ENCODE results near the gene CYFIP1.

The CYFIP1 gene

DNA sequence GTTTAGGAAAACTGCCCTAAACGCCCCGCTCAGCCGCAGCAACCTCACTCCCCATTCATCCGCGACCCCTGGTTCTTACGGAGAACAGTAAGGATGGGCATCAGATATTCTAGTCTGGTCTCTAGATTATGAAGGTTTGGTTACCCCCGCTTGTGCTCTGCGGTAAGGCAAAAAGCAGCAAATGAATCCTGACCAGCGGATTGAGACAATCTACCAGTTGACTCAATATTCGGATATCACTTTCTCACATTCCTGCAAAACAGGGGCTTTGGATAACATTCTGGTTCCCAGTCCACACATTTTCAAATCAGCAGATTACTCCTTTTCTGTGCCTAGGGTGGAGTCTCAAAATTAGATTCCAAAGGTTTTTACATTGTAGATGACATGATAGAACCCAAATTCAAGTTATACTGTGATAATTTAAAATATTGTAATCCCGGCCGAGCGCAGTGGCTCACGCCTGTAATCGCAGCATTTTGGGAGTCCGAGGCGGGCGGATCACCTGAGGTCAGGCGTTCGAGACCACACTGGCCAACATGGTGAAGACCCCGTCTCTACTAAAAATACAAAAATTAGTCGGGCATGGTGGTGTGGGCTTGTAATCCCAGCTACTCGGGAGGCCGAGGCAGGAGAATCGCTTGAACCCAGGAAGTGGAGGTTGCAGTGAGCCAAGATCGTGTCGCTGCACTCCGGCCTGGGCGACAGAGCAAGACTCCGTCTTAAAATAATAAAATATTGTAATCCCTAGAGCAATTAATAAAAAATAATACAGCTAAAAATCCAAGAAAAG is 1.1 kb upstream of the CYFIP1 start:
- H3K9me3 ChIP-seq (ENCODE audit: low read length), result no peaks in the 10 kb centered on the region
- no peaks in the 10 kb centered on the region for H3K27me3 ChIP-seq (ENCODE audit: insufficient read depth, low read length)
- peak overlapping the region; percentile 90 for H3K4me3 ChIP-seq (ENCODE audit: low read length)
- no peaks in the 10 kb centered on the region for H3K36me3 ChIP-seq (ENCODE audit: insufficient read depth, low read length)
- H2AFZ ChIP-seq (ENCODE audit: low read depth, low read length), result peak overlapping the region; percentile 95
- H3K4me1 ChIP-seq (ENCODE audit: insufficient read depth, low read length), result peaks cover 12% of the 10 kb centered on the region

DNA sequence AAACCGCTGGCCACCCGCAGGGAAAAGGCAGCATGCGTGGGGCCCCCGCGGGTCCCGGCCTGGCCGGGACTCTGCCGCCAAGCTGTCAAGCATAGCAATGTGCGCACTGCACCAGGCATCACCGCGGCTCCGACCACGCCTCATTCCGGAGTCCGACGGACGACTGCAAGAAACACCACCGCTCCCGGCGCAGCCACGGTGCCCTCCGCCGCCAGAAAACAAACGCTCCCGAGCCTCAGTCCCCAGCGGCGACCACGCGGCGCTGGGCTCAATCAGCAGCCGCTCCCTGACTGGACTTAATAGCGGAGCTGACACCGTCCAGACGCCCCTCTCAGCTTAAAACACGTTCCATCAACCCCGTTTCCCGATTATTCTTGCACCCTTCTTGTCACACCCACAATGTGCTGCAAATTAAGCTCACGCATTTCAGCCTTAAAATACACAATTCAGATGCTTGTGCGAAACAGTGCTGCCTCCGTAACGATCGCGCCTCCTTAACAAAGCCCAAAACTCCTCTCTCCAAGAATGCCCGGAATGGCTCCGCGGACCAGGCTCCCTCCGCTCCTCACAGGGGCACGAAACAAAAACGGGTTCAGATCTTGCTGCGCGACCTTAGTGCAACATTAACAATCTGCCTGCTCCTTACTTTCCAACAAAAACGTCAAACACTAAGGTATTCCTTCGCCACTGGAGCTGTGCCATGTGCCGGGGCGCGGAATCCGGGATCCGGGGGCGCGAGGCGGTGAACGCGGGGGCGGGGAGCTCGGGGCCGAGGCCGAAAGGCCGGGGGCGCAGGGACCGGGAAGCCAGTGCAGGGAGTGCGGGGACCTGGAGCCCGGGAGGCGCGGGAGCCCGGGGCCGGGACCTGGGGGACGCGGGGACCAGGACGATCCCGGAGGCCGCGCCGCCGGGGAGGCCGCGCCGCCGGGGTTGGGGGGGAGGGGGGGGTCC is 655 bp downstream of the CYFIP1 start:
- H3K4me1 ChIP-seq (ENCODE audit: insufficient read depth, low read length), result peaks cover 12% of the 10 kb centered on the region
- H3K9me3 ChIP-seq (ENCODE audit: low read length), result no peaks in the 10 kb centered on the region
- H3K27me3 ChIP-seq (ENCODE audit: insufficient read depth, low read length), result no peaks in the 10 kb centered on the region
- H2AFZ ChIP-seq (ENCODE audit: low read depth, low read length), result peak overlapping the region; percentile 52
- no peaks in the 10 kb centered on the region for H3K36me3 ChIP-seq (ENCODE audit: insufficient read depth, low read length)
- peak overlapping the region; percentile 90 for H3K4me3 ChIP-seq (ENCODE audit: low read length)

DNA sequence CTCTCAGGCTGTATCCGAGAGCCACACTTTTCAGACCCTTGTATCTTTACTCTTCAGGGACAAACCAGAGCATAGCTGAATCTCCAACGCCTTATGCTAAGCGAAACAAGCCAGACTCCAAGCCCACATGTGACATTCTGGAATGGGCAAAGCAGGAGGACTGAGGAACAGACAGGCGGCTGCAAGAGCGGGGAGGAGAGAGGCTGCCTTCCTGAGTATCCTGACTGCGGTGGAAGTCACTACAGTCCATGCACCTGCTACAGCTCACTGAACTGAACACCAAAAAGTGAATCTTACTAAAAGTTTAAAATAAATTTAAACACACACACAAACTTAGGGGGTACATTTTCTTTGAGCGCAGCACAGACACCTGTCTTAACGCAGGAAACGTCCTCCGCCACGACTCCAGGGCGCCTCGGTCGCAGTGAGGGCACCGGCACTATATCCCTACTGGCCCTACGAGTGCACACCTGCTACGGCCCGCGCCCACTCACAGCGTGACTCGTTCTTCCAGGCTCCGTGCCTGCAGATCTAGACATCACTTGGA is 1.4 kb downstream of the CYFIP1 start:
- H3K4me1 ChIP-seq (ENCODE audit: insufficient read depth, low read length), result peaks cover 12% of the 10 kb centered on the region
- H3K9me3 ChIP-seq (ENCODE audit: low read length), result no peaks in the 10 kb centered on the region
- peak overlapping the region; percentile 52 for H2AFZ ChIP-seq (ENCODE audit: low read depth, low read length)
- no peaks in the 10 kb centered on the region for H3K36me3 ChIP-seq (ENCODE audit: insufficient read depth, low read length)
- H3K4me3 ChIP-seq (ENCODE audit: low read length), result peak overlapping the region; percentile 90
- no peaks in the 10 kb centered on the region for H3K27me3 ChIP-seq (ENCODE audit: insufficient read depth, low read length)

DNA sequence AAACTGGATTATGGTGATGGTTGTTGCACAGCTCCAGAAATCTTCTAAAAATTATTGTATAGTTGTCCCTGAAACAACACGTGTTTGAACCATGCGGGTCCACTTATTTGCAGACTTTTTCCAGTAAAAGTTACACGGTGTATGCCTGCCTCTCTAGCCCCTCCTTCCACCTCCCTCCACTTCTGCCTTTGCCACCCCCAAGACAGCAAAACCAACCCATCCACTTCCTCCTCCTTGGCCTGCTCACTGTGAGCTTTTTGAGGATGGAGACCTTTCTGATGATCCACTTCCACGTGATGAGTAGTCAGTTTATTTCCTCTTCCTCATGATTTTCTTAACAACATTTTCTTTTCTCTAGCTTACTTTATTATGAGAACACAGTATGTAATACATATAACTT is 5.4 kb downstream of the CYFIP1 start:
- H3K27me3 ChIP-seq (ENCODE audit: insufficient read depth, low read length), result no peaks in the 10 kb centered on the region
- H3K36me3 ChIP-seq (ENCODE audit: insufficient read depth, low read length), result no peaks in the 10 kb centered on the region
- H2AFZ ChIP-seq (ENCODE audit: low read depth, low read length), result no peak overlapping the region
- H3K4me3 ChIP-seq (ENCODE audit: low read length), result no peak overlapping the region
- peaks cover 7% of the 10 kb centered on the region for H3K4me1 ChIP-seq (ENCODE audit: insufficient read depth, low read length)
- H3K9me3 ChIP-seq (ENCODE audit: low read length), result peaks cover 8% of the 10 kb centered on the region

DNA sequence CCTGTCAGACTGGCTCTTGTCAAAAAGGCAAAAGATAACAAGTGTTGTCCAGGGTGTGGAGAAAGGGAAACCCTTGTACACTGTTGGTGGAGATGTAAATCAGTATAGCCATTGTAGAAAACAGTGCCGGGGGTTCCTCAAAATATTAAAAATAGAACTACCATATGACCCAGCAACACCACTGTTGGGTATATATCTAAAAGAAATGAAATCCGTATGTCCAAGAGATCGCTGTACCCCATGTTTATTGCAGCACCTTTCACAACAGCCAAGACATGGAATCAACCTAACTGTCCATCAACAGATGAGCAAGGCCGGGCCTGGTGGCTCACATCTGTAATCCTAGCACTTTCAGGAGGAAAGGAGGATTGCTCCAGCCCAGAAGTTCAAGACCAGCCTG is 6.2 kb downstream of the CYFIP1 start:
- no peaks in the 10 kb centered on the region for H3K27me3 ChIP-seq (ENCODE audit: insufficient read depth, low read length)
- H3K4me1 ChIP-seq (ENCODE audit: insufficient read depth, low read length), result peaks cover 7% of the 10 kb centered on the region
- no peak overlapping the region for H3K4me3 ChIP-seq (ENCODE audit: low read length)
- H3K9me3 ChIP-seq (ENCODE audit: low read length), result peaks cover 9% of the 10 kb centered on the region
- H2AFZ ChIP-seq (ENCODE audit: low read depth, low read length), result no peak overlapping the region
- no peaks in the 10 kb centered on the region for H3K36me3 ChIP-seq (ENCODE audit: insufficient read depth, low read length)

DNA sequence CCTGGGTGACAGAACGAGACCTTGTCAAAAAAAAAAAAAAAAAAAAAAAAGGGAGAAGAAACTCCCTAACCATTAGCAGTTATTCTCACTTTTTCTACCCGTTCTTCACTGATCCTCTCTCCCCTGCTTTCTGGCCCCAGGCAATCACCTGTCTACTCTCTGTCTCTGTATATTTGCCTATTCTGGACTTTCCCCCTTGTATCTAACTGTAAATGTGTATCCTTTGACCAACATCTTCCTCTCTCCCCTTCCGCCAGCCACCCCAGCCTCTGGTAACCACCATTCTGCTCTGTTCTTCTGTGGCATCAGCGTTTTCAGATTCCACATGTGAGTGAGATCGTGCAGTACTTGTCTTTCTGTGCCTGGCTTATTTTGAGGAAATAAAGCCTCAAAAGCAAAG is 6.9 kb downstream of the CYFIP1 start:
- H2AFZ ChIP-seq (ENCODE audit: low read depth, low read length), result no peak overlapping the region
- H3K36me3 ChIP-seq (ENCODE audit: insufficient read depth, low read length), result no peaks in the 10 kb centered on the region
- no peaks in the 10 kb centered on the region for H3K4me1 ChIP-seq (ENCODE audit: insufficient read depth, low read length)
- H3K27me3 ChIP-seq (ENCODE audit: insufficient read depth, low read length), result no peaks in the 10 kb centered on the region
- H3K4me3 ChIP-seq (ENCODE audit: low read length), result no peak overlapping the region
- H3K9me3 ChIP-seq (ENCODE audit: low read length), result peaks cover 11% of the 10 kb centered on the region

DNA sequence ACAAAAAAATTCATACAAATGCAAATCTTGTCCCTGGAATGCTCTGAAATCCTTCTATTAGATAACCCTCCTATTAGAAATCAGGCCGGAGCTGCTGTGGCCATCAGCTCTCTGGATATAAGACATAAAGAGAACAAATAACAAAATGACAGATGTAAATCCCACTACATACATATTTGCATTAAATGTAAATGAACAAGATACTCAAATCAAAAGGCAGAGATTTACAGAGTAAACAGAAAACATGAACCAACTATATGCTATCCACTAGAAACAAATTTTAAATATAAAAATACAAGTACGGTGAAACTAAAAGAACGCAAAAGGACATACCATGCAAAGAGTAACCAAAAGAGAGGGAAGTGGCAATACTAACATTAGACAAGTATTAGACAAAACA is 10.7 kb downstream of the CYFIP1 start:
- H2AFZ ChIP-seq (ENCODE audit: low read depth, low read length), result no peak overlapping the region
- no peaks in the 10 kb centered on the region for H3K27me3 ChIP-seq (ENCODE audit: insufficient read depth, low read length)
- no peaks in the 10 kb centered on the region for H3K36me3 ChIP-seq (ENCODE audit: insufficient read depth, low read length)
- no peak overlapping the region for H3K4me3 ChIP-seq (ENCODE audit: low read length)
- peaks cover 11% of the 10 kb centered on the region for H3K9me3 ChIP-seq (ENCODE audit: low read length)
- peaks cover under 1% of the 10 kb centered on the region for H3K4me1 ChIP-seq (ENCODE audit: insufficient read depth, low read length)

DNA sequence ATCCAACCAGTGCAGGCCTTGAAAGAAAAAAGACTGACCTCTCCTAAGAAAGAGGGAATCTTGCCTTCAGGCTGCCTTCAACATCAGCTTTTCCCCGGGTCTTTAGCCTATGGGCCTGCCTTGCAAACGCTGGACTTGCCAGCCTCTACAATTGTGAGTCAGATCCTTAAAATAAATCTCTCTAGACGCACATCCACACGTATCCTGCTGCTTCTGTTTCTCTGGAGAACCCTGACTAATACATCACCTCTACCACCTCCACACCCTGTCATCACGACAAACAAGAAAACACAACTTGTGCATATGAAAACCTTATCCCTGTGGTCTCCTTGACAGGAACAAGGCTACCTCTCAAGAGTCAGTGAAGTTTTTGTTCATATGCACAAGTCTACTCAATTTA is 11.8 kb downstream of the CYFIP1 start:
- Histone ChIP-seq H3K36me3 (ENCODE audit: insufficient read depth, low read length) (no peaks in the 10 kb centered on the region), H3K9me3 (ENCODE audit: low read length) (peaks cover 11% of the 10 kb centered on the region), H3K4me3 (ENCODE audit: low read length) (no peak overlapping the region), H2AFZ (ENCODE audit: low read depth, low read length) (no peak overlapping the region), H3K4me1 (ENCODE audit: insufficient read depth, low read length) (peaks cover 7% of the 10 kb centered on the region), H3K27me3 (ENCODE audit: insufficient read depth, low read length) (no peaks in the 10 kb centered on the region)

DNA sequence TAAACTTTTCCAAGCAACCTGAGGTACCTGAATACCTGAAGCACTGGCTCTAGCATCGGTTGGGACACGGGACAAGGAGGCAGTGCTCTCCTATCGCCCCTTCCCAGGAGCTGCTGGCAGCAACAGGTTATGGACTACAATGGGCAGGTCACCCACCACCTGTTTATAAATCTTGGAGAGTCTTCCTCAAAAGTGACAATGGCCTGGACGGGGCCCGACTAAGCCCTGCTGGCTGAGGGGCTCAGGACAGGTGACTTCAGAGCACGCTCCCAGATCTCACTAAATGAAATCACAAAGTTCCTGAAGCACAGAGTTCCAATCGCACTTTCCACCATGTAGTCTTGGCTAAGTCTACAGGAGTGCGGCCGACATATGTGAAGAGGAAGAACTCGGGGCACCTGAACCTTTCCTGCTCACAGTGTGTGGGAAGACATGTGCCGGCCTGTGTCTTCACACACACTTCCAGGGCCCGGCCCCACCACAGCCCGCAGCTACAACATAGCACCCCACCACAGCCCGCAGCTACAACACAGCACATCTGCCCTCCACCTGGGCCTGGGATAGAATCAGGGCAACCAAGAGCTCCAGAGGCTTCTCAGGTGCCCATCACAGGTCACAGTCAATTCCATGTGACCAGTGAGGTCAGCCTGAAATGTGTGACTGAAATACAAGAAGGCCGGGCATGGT is 12.9 kb downstream of the CYFIP1 start:
- Histone ChIP-seq H3K36me3 (ENCODE audit: insufficient read depth, low read length) (no peaks in the 10 kb centered on the region), H3K4me3 (ENCODE audit: low read length) (no peak overlapping the region), H2AFZ (ENCODE audit: low read depth, low read length) (no peak overlapping the region), H3K27me3 (ENCODE audit: insufficient read depth, low read length) (no peaks in the 10 kb centered on the region), H3K4me1 (ENCODE audit: insufficient read depth, low read length) (peaks cover 7% of the 10 kb centered on the region), H3K9me3 (ENCODE audit: low read length) (peaks cover 11% of the 10 kb centered on the region)

DNA sequence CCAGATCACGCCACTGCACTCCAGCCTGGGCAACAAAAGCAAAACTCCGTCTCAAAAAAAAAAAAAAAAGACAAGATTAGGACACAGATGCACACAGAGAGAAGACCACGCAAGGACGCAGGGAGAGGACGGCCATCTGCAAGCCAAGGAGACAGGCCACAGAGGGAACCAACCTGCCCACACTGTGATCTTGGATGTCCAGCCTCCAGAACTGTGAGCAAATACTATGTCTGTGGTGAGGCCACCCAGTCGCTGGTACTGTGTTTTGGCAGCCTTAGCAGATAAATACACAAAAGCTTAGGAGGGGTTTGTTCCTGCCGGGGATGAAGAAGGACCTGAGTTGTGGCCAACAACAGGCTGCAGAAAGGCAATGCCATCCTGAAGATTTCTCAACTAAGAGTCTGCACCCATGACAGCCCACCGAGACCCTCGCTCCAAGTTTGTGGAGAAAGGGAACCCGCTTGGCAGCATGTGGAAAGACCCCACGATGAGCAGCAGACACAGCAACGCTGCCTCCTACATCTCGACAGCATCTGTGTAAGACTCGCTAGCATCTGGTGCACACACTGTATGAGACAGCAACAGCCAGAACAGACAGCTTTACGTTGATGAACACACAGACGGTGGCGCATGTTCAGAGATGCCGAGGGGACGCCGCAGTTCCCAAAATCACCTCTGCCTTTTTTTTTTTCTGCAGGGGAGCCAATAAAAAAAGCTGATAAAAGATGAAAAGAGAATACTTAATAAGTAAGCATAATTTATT is 13.7 kb downstream of the CYFIP1 start:
- peaks cover 11% of the 10 kb centered on the region for H3K9me3 ChIP-seq (ENCODE audit: low read length)
- H3K27me3 ChIP-seq (ENCODE audit: insufficient read depth, low read length), result no peaks in the 10 kb centered on the region
- H3K4me1 ChIP-seq (ENCODE audit: insufficient read depth, low read length), result peaks cover 7% of the 10 kb centered on the region
- no peaks in the 10 kb centered on the region for H3K36me3 ChIP-seq (ENCODE audit: insufficient read depth, low read length)
- H3K4me3 ChIP-seq (ENCODE audit: low read length), result no peak overlapping the region
- H2AFZ ChIP-seq (ENCODE audit: low read depth, low read length), result no peak overlapping the region

DNA sequence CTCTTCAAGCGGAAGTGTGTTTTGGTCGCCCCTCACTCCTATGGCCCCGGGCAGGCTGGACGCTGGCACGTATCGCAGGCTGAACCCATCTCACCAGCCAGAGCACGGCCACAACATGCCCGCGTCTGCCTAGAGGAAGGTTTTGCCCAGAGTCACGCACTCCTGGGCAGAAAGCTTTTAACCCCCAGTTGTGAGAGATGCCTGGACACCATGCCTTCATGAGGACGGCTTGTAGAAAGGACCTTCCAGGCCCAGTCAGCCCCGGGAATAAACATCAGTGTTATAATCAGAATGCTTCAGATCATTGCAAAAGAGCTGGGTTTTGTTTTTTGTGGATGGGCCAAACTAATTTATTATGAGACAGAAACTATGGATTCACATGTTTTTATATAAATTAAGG is 16.5 kb downstream of the CYFIP1 start:
- Histone ChIP-seq H3K27me3 (ENCODE audit: insufficient read depth, low read length) (no peaks in the 10 kb centered on the region), H2AFZ (ENCODE audit: low read depth, low read length) (no peak overlapping the region), H3K4me1 (ENCODE audit: insufficient read depth, low read length) (peaks cover 7% of the 10 kb centered on the region), H3K36me3 (ENCODE audit: insufficient read depth, low read length) (no peaks in the 10 kb centered on the region), H3K4me3 (ENCODE audit: low read length) (no peak overlapping the region), H3K9me3 (ENCODE audit: low read length) (no peaks in the 10 kb centered on the region)

DNA sequence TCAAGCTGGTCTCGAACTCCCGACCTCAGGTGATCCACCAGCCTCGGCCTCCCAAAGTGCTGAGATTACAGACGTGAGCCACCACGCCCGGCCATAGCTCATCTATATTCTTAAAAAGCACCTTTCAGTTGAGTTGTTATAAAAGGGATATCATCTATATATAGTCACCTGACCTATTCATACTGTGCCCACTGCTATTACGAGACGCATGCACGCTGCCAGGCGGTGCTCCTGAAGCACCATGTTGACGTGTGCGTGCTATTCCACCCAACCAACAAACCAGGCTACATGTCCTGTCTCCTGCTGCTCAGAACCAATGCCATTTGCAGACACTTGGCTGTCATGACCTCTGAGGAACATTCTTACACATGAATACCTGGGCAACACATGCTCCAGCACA is 17.6 kb downstream of the CYFIP1 start:
- Histone ChIP-seq H2AFZ (ENCODE audit: low read depth, low read length) (no peak overlapping the region), H3K4me1 (ENCODE audit: insufficient read depth, low read length) (peaks cover 7% of the 10 kb centered on the region), H3K4me3 (ENCODE audit: low read length) (no peak overlapping the region), H3K36me3 (ENCODE audit: insufficient read depth, low read length) (no peaks in the 10 kb centered on the region), H3K9me3 (ENCODE audit: low read length) (no peaks in the 10 kb centered on the region), H3K27me3 (ENCODE audit: insufficient read depth, low read length) (no peaks in the 10 kb centered on the region)

Measured in neuron (in vitro differentiated cells).